ENCODE results near the gene PRELP.

DNA sequence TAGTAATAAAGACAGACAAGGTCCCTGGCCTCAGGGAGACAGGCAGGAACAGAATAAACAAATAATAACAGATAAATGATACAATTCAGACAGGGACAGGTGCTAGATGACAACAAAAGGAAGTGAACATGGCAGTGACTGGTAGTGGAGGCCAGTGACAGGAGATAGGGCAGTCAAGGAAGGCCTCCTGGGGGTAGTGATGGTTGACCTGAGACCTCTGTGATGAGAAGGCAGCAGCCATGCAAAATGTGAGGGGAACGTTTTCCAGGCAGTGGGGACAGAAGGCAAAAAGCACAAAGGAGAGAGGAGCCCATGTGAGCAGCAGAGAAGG lies 36.9 kb downstream of the PRELP start:
- TF ChIP-seq GATA2 (IDR thresholded peaks at IDR 0.05; ENCODE audit: low read depth, low read length) (no peak), GATA3 (IDR thresholded peaks at IDR 0.05; ENCODE audit: low read depth, low read length) (no peak)

All from SH-SY5Y (cell line).